ENCODE measurements around the gene SLIT1. TPM values are rescaled to one million over a fixed set of nuclear protein-coding genes. Genes with fewer than 3 reads are reported as not detected.
A peak's percentile ranks its signal among the peaks of the same experiment; 100 is the strongest.

Gene SLIT1
- total and polyA plus RNA-seq, 2 experiments from 2014 or later, result not detected

- peak overlapping the region; percentile 58; the same call in 1 of the 2 replicates for H3K27ac ChIP-seq
- in situ Hi-C loops (cut with MboI), result no loop called here
- no peak overlapping the region for H3K9ac ChIP-seq
- H3K27me3 ChIP-seq (replicated peaks; ENCODE audit: insufficient read depth), result no peaks in the 10 kb centered on the region
- peaks cover 34% of the 10 kb centered on the region for H3F3A ChIP-seq (ENCODE audit: insufficient read depth)
- no peaks in the 10 kb centered on the region for H3K9me3 ChIP-seq (ENCODE audit: low read depth)
- 97 to 100% methylated on average over 2 of the region's 2 CpGs for WGBS, 2 experiments (ENCODE audit: low coverage in 1 of 2, low lambda C conversion rate in 2 of 2, missing lambda C conversion rate in 2 of 2)
- no peak for DNase-seq
- no peaks in the 10 kb centered on the region for H4K20me1 ChIP-seq (ENCODE audit: insufficient read depth)
- no peaks in the 10 kb centered on the region for H3K36me3 ChIP-seq (ENCODE audit: low read depth)
- no peaks in the 10 kb centered on the region for H3K9me2 ChIP-seq (ENCODE audit: insufficient read depth)
- H2AFZ ChIP-seq, result no peak overlapping the region
- H3K79me2 ChIP-seq (ENCODE audit: insufficient read depth), result no peaks in the 10 kb centered on the region
- H3K4me1 ChIP-seq (ENCODE audit: insufficient read depth), result peaks cover 40% of the 10 kb centered on the region
- H3K4me2 ChIP-seq (ENCODE audit: unreplicated experiment), result no peak overlapping the region
- TF ChIP-seq EZH2phosphoT487 (IDR thresholded peaks at IDR 0.05; ENCODE audit: insufficient read depth, low read depth) (no peak), EZH2 (IDR thresholded peaks at IDR 0.05; ENCODE audit: insufficient read depth, poor library complexity, severe bottlenecking) (no peak)
- H3K4me3 ChIP-seq, result no peak overlapping the region
Observed at GRCh38 chr10:96987141-96987841, 198.5 kb downstream of the SLIT1 start.

- Histone ChIP-seq H3K27me3 (replicated peaks; ENCODE audit: insufficient read depth) (no peaks in the 10 kb centered on the region), H3K4me2 (ENCODE audit: unreplicated experiment) (no peak overlapping the region), H3K4me3 (no peak overlapping the region), H3K27ac (no peak overlapping the region), H2AFZ (no peak overlapping the region), H3K4me1 (ENCODE audit: insufficient read depth) (peaks cover 31% of the 10 kb centered on the region), H3K79me2 (ENCODE audit: insufficient read depth) (no peaks in the 10 kb centered on the region), H3K9me3 (ENCODE audit: low read depth) (no peaks in the 10 kb centered on the region), H3K9me2 (ENCODE audit: insufficient read depth) (no peaks in the 10 kb centered on the region), H3K9ac (no peak overlapping the region), H4K20me1 (ENCODE audit: insufficient read depth) (no peaks in the 10 kb centered on the region), H3K36me3 (ENCODE audit: low read depth) (peaks cover 9% of the 10 kb centered on the region; the same call in 1 of the 2 replicates), H3F3A (ENCODE audit: insufficient read depth) (peaks cover 28% of the 10 kb centered on the region)
- no peak for DNase-seq
- in situ Hi-C loops (cut with MboI), result no loop called here
- no peak for TF ChIP-seq EZH2 (IDR thresholded peaks at IDR 0.05; ENCODE audit: insufficient read depth, poor library complexity, severe bottlenecking)
- TF ChIP-seq EZH2phosphoT487 (IDR thresholded peaks at IDR 0.05; ENCODE audit: insufficient read depth, low read depth), result no peak
- 97 to 98% methylated on average over 6 of the region's 6 CpGs for WGBS, 2 experiments (ENCODE audit: low coverage in 1 of 2, low lambda C conversion rate in 2 of 2, missing lambda C conversion rate in 2 of 2)
Observed at GRCh38 chr10:96986200-96986856, 199.4 kb downstream of the SLIT1 start.

DNA sequence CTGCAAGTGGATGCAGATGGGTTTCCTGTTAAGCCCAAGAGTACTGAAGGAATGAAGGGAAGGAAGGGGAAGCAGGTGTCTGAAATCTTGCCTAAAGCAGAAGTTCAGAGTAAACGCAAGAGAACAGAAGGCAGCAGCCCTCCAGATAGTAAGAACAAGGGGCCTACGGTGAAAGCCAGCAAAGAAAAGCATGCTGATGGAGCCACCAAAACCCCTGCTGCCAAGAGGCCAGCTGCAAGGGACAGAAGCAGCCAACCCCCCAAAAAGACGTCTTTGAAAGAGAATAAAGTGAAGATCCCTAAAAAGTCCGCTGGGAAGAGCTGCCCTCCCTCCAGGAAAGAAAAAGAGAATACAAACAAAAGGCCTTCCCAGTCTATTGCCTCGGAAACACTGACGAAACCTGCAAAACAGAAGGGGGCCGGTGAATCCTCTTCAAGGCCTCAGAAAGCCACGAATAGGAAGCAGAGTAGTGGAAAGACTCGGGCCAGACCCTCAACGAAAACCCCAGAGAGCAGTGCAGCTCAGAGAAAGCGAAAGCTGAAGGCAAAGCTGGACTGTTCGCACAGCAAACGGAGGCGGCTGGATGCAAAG is 201.1 kb downstream of the SLIT1 start:
- H3F3A ChIP-seq (ENCODE audit: insufficient read depth), result peaks cover 15% of the 10 kb centered on the region
- 64 to 67% methylated on average over 14 of the region's 14 CpGs for WGBS, 2 experiments (ENCODE audit: low coverage in 1 of 2, low lambda C conversion rate in 2 of 2, missing lambda C conversion rate in 2 of 2)
- peaks cover 17% of the 10 kb centered on the region; the same call in 1 of the 2 replicates for H3K36me3 ChIP-seq (ENCODE audit: low read depth)
- TF ChIP-seq EZH2phosphoT487 (IDR thresholded peaks at IDR 0.05; ENCODE audit: insufficient read depth, low read depth) (no peak), EZH2 (IDR thresholded peaks at IDR 0.05; ENCODE audit: insufficient read depth, poor library complexity, severe bottlenecking) (no peak)
- H3K4me1 ChIP-seq (ENCODE audit: insufficient read depth), result peaks cover 21% of the 10 kb centered on the region
- H3K9me3 ChIP-seq (ENCODE audit: low read depth), result no peaks in the 10 kb centered on the region
- DNase-seq, result no peak
- H3K79me2 ChIP-seq (ENCODE audit: insufficient read depth), result no peaks in the 10 kb centered on the region
- H3K27me3 ChIP-seq (replicated peaks; ENCODE audit: insufficient read depth), result no peaks in the 10 kb centered on the region
- no peaks in the 10 kb centered on the region for H4K20me1 ChIP-seq (ENCODE audit: insufficient read depth)
- no peak overlapping the region for H3K4me2 ChIP-seq (ENCODE audit: unreplicated experiment)
- no peak overlapping the region for H3K27ac ChIP-seq
- H2AFZ ChIP-seq, result no peak overlapping the region
- in situ Hi-C loops (cut with MboI), result no loop called here
- no peak overlapping the region for H3K9ac ChIP-seq
- H3K4me3 ChIP-seq, result no peak overlapping the region
- H3K9me2 ChIP-seq (ENCODE audit: insufficient read depth), result no peaks in the 10 kb centered on the region

- Histone ChIP-seq H3K27ac (no peak overlapping the region), H3F3A (ENCODE audit: insufficient read depth) (no peaks in the 10 kb centered on the region), H3K9me3 (ENCODE audit: low read depth) (no peaks in the 10 kb centered on the region), H2AFZ (no peak overlapping the region), H3K4me1 (ENCODE audit: insufficient read depth) (peaks cover under 1% of the 10 kb centered on the region; the same call in 1 of the 2 replicates), H3K27me3 (replicated peaks; ENCODE audit: insufficient read depth) (no peaks in the 10 kb centered on the region), H3K9ac (no peak overlapping the region), H4K20me1 (ENCODE audit: insufficient read depth) (no peaks in the 10 kb centered on the region), H3K36me3 (ENCODE audit: low read depth) (peaks cover 17% of the 10 kb centered on the region; the same call in 1 of the 2 replicates), H3K9me2 (ENCODE audit: insufficient read depth) (no peaks in the 10 kb centered on the region), H3K4me2 (ENCODE audit: unreplicated experiment) (no peak overlapping the region), H3K79me2 (ENCODE audit: insufficient read depth) (no peaks in the 10 kb centered on the region), H3K4me3 (no peak overlapping the region)
- in situ Hi-C loops (cut with MboI), result no loop called here
- no peak for DNase-seq
- 96 to 98% methylated on average over 12 of the region's 12 CpGs for WGBS, 2 experiments (ENCODE audit: low coverage in 1 of 2, low lambda C conversion rate in 2 of 2, missing lambda C conversion rate in 2 of 2)
- TF ChIP-seq EZH2phosphoT487 (IDR thresholded peaks at IDR 0.05; ENCODE audit: insufficient read depth, low read depth) (no peak), EZH2 (IDR thresholded peaks at IDR 0.05; ENCODE audit: insufficient read depth, poor library complexity, severe bottlenecking) (no peak)
Observed at GRCh38 chr10:96982149-96982930, 203.4 kb downstream of the SLIT1 start.

All from GM23248 (cell line).